ENCODE data around the gene MEF2A. TPM values are rescaled to one million over a fixed set of nuclear protein-coding genes. Genes with fewer than 3 reads are reported as not detected.
A peak's percentile ranks its signal among the peaks of the same experiment; 100 is the strongest.
"Not testable (repeated sequence)": the region's sequence is repeated elsewhere in the genome, so short reads cannot be mapped to it uniquely, and the experiment has no call there.

Gene MEF2A
- total RNA-seq: 15.1 TPM

DNA sequence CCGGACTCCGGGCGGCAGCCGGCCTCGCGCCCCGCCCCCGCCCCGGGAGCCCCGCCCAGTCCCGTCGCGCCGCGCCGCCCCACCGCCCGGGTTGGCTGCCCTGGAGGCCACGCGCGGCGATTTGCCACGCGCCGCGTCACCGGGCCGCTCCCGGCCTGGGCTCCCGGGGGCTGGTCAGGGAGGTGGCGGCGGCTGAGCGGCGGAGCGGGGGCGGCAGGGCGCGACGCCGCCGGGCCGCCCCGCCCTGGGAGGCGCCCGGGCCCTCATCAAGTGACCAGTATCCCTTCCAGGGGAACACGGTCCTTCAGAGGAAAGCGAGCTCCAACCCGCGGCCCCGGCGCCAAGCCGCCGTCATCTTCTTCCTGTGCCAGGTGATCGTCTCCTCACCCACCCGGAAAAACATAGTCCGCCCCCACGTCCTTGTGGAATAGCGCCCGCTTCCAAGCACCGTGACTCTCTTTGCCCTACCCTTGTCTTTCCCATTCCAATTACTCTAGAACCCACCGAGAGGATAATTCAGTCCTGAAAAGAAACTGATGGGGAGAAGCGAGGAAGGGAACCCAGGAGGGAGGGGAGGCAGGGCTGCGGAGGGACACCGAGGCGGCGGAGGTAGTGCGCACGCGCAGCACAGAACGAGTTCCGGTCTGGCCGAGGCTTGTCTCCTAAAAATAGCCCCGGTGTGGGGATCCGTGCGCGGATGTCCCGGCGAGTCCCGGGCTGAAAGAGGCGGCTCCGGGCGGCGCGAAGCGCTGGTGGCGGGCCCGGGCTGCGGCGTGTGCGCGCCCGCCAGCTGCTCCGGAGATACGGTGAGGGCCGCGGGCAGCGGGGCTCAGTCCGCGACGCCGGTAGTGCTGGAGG, at the start of gene MEF2A:
Gene MEF2A, plus strand, starts transcription at position 686 of the 858 bp plus-strand sequence. CDS start 67,136 bp downstream, outside the sequence.
- peak; percentile 82 to 93 (median 92) for DNase-seq (ENCODE audit: low read depth in 2 of 3, low spot score in 2 of 3)

- DNase-seq (ENCODE audit: low read depth in 2 of 3, low spot score in 2 of 3): no peak
Measured at GRCh38 chr15:99518191-99518590, 47.6 kb upstream of the MEF2A start.

- DNase-seq (ENCODE audit: low read depth in 2 of 3, low spot score in 2 of 3): not testable (repeated sequence)
Measured at GRCh38 chr15:99519366-99519765, 46.4 kb upstream of the MEF2A start.

GRCh38 chr15:99522288-99522687, 43.5 kb upstream of the MEF2A start:
- DNase-seq (ENCODE audit: low read depth in 2 of 3, low spot score in 2 of 3): no peak

GRCh38 chr15:99526176-99526575, 39.6 kb upstream of the MEF2A start:
- DNase-seq (ENCODE audit: low read depth in 2 of 3, low spot score in 2 of 3): no peak

DNA sequence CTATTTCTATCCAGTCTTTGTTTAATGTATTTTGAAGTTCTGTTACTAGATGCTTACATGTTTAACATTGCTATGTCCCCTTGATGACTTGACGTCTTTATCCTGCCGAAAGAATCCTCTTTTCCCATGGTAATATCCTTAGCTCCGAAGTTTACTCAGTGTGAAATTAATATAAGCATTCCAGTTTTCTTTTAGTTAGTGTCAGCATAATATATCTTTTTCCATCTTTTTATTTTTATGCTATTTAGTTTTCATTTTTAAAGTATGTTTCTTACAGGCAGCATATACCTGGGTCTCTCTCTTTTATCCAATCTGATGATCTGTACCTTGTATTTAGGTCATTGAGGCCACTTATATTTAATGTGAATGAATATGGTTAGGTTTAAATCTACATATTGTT, 39.1 kb upstream of the MEF2A start:
- DNase-seq (ENCODE audit: low read depth in 2 of 3, low spot score in 2 of 3): no peak

GRCh38 chr15:99536422-99537040, 29.3 kb upstream of the MEF2A start:
- no peak for DNase-seq (ENCODE audit: low read depth in 2 of 3, low spot score in 2 of 3)

DNA sequence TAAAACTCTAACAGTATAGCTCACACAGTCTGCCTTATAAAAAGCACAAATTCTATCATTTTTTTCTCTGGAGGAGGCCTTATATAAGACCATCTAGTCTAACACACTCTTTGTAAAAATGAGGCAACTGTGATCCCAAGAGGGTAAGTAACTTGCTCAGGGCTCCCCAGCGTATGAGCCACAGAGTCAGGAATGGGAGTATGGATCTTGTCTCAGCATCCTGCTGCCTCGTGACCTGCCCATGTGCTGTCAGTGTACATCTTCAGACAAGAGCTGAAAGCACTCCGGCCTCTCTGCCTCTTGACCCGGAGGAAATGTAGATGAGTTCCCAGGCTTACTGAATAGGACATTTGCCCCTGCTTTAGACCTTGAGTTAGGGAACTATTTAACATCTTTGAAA, 28.4 kb upstream of the MEF2A start:
- no peak for DNase-seq (ENCODE audit: low read depth in 2 of 3, low spot score in 2 of 3)

- no peak for DNase-seq (ENCODE audit: low read depth in 2 of 3, low spot score in 2 of 3)
Measured at GRCh38 chr15:99538261-99538660, 27.5 kb upstream of the MEF2A start.

DNA sequence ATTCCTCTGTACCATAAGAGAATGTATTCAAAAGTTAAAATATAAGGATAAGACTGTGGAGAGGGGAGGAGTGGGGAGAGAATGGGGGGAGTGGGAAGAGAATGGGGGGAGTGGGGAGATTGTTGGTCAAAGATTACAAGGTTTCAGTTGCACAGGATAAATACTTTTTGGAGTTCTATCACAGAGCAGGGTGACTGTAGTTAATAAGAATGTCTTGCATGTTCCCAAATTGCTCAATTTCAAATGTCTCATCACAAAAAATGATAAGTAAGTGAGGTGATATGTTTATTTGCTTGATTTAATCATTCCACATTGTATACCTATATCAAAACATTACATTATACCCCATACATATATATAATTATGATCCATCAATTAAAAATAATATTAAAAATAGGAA, 23.0 kb upstream of the MEF2A start:
- no peak for DNase-seq (ENCODE audit: low read depth in 2 of 3, low spot score in 2 of 3)

DNA sequence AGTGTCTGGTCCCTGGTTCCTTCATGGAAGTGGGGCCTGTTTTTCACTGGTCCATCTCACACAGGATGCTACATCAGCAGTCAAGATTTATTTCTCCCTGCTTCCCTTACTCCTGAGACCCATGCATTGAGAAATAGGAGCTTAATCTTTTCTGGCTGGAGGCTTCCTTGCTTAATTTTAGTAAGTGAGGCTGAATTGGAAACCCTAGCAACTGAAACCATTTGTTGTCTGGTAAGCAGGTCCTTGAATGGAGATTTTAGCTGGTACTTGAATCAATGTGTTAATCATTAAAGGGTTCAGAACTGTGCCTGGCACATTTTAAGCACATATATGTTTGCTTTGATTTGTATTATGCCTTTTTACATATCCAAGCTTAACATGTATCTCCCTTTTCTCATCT, 20.2 kb upstream of the MEF2A start:
- no peak for DNase-seq (ENCODE audit: low read depth in 2 of 3, low spot score in 2 of 3)

DNA sequence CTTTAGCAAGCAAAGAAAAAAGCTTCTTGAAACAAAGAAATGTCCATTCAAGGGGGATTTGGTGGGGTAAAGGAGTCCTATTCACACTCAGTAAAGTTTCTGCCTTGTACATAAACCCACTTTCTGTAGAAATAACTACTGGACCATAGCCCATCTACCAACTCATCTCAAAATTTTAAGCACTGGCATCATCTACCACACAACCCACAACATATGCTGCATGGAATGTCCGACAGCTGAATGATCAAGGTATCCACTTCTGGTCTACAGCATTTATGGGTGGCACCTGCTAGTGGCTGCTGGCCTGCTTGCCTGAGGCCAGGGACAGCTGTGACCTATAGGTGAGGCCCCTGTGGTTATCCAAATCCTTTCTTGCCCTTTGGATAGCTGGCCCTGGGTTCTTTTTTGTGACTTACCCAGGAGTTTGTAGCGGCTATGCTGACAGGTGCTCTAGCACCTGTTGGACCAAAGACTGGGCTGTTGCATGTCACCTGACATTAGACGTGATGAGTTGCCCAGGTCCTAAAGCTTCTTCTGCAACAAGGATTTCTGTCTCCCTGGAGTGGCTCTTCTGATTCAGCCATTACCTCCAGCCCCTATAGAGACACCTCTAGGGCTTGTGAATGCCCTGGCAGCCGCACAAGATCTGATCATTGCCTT, 19.2 kb upstream of the MEF2A start:
- DNase-seq (ENCODE audit: low read depth in 2 of 3, low spot score in 2 of 3): no peak

DNA sequence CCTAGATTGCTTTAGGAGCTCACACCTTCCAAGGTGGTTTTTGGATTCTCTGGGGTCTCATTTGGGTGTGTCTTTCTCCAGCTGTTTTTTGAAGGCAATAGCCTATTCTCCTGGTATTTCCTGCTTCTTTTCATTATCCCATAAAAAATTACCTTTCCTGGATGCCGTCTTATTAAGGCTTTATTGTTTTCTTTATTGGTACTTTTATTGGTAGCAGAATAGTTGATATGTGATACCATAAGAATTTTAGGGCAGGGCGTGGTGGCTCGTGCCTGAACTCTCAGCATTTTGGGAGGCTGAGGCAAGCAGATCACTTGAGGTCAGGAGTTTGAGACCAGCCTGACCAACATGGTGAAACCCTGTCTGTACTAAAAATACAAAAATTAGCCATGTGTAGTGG, 18.3 kb upstream of the MEF2A start:
- no peak for DNase-seq (ENCODE audit: low read depth in 2 of 3, low spot score in 2 of 3)

DNA sequence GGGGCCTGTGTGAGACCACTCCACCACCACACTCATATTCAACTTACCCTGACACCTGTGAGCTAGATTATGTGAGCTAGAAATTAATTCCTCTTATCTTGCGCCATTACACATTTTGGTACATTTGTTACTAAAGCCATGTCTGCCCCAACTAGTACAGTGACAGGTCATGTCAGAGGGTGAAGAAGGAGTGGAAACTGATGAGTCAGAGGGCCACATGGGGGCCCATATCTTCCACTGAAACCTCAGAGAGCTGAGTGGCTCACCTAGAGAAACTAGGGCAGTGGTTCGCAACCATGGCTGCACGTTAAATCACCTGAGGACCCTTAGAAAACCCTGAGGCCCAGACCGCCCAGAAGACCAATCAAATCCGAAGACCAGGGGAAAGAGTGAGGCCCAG, 15.7 kb upstream of the MEF2A start:
- no peak for DNase-seq (ENCODE audit: low read depth in 2 of 3, low spot score in 2 of 3)

DNA sequence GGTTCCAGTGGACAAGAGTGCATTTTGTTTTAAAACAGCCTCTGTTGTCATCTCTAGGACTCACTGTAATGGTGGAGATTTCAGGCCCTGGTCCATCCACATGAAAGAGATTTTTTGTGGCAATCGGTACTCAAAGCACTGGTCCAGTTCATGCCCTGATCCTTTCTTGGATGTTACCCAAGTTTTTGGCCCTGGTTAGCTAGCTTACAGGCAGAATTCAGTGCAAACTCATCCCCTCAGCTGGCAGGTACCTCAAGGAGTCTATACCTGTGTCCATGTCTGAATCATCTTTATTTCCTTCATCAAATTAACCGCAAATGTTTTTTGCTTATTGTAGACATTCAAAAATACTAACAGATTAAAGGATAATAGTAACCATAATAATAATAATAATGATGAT, 13.7 kb upstream of the MEF2A start:
- no peak for DNase-seq (ENCODE audit: low read depth in 2 of 3, low spot score in 2 of 3)

GRCh38 chr15:99554880-99555488, 10.8 kb upstream of the MEF2A start:
- DNase-seq (ENCODE audit: low read depth in 2 of 3, low spot score in 2 of 3): no peak

DNA sequence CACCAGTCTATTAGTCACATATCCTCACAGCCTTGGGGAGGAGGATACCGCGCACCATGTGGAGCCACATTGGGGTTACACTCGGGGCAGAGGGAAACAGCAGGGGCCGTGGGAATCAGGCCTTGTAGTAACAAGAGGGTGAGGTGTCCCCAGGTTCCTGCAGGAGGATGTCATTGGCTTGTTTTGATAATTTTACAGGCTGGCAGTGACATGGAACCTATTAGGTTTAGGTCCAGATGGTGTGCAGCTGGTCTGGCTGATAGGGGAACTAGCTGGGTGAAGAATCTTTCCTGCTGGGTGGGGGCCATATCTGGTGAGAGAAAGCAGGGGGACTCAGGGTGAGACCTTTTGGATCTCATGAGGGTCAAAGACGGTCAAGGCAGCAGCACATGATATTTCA, 9.8 kb upstream of the MEF2A start:
- DNase-seq (ENCODE audit: low read depth in 2 of 3, low spot score in 2 of 3): peak in 2 of 3 donors; percentile 18 to 55

DNA sequence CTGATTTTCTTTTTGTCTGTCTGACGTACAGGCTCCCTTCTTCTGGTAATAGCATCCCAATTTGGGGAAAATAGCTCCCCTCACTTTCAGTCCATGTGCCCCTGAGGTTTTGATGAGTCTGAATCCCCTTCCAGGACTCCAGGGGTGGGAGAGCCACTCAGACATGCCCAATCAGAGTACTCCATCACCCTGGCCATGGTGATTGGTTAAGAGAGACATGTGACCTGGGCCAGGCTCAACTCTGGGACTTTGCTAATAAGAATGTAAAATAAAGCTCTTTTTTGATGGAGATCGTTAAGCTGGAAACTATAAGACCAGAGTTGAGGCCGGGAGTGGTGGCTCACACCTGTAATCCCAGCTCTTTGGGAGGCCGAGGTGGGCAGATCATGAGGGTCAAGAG, 9.2 kb upstream of the MEF2A start:
- no peak for DNase-seq (ENCODE audit: low read depth in 2 of 3, low spot score in 2 of 3)

- DNase-seq (ENCODE audit: low read depth in 2 of 3, low spot score in 2 of 3): no peak
Measured at GRCh38 chr15:99558084-99558483, 7.7 kb upstream of the MEF2A start.

DNA sequence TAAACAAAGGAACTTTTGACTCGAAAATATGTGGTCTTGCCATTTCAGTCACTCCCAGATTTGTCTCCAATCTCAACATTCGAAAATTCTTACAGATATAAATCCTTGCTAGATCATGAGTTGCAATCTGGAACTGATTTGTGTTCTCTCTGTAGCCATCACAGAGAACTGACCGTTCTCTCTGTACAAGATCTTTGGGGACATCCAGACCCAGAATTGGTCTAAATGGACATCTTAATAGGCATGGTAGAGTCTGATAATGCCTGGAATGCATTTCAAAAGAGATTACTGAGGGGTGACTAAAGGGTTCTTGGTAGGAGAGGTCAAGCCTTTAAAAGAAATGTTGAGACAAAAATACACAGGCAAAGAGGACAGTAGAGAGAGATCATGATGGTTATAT, 7.2 kb upstream of the MEF2A start:
- DNase-seq (ENCODE audit: low read depth in 2 of 3, low spot score in 2 of 3): no peak

GRCh38 chr15:99561476-99562230, 4.1 kb upstream of the MEF2A start:
- DNase-seq (ENCODE audit: low read depth in 2 of 3, low spot score in 2 of 3): no peak
